HG03521 (cell line): ENCODE measurements around the gene CPA3.

ENCODE experiments used
- ATAC-seq: cut with Tn5 transposase; IDR thresholded peaks from one replicate; pipeline ENCODE4 v1.9.1; 2021; ENCODE audit warnings: mild to moderate bottlenecking, moderate library complexity; ENCODE audit not compliant: unreplicated experiment

Gene CPA3

GRCh38 chr3:148865049-148865448 lies at the start of gene CPA3:
CPA3 (plus strand) TSS chr3:148865296; CDS start chr3:148865308, 12 bp downstream.
- ATAC-seq = no peak

- ATAC-seq = no peak
Measured at GRCh38 chr3:148815316-148816110, 49.6 kb upstream of the CPA3 start.

GRCh38 chr3:148816427-148816826 lies 48.7 kb upstream of the CPA3 start:
- no peak for ATAC-seq

GRCh38 chr3:148816981-148817525 lies 48.0 kb upstream of the CPA3 start:
- no peak for ATAC-seq

GRCh38 chr3:148820361-148821245 lies 44.5 kb upstream of the CPA3 start:
- no peak for ATAC-seq

GRCh38 chr3:148823026-148823425 lies 42.1 kb upstream of the CPA3 start:
- no peak for ATAC-seq

GRCh38 chr3:148825476-148825875 lies 39.6 kb upstream of the CPA3 start:
- no peak for ATAC-seq

- no peak for ATAC-seq
Measured at GRCh38 chr3:148827585-148827984, 37.5 kb upstream of the CPA3 start, which contains the start of gene CPB1. CPB1 (plus strand) TSS chr3:148827811; CDS start chr3:148827824, 13 bp downstream.

- no peak for ATAC-seq
Measured at GRCh38 chr3:148828136-148828690, 36.9 kb upstream of the CPA3 start.

- ATAC-seq = no peak
Measured at GRCh38 chr3:148829926-148830325, 35.2 kb upstream of the CPA3 start.

GRCh38 chr3:148833223-148833622 lies 31.9 kb upstream of the CPA3 start:
- ATAC-seq = no peak

GRCh38 chr3:148839805-148840204 lies 25.3 kb upstream of the CPA3 start:
- ATAC-seq = peak; percentile 60

GRCh38 chr3:148840451-148840850 lies 24.6 kb upstream of the CPA3 start:
- no peak for ATAC-seq

- no peak for ATAC-seq
Measured at GRCh38 chr3:148845756-148846395, 19.2 kb upstream of the CPA3 start.

GRCh38 chr3:148847351-148847750 lies 17.7 kb upstream of the CPA3 start:
- no peak for ATAC-seq

GRCh38 chr3:148848410-148848809 lies 16.7 kb upstream of the CPA3 start:
- ATAC-seq = no peak

GRCh38 chr3:148852271-148852992 lies 12.7 kb upstream of the CPA3 start:
- ATAC-seq = no peak

- no peak for ATAC-seq
Measured at GRCh38 chr3:148853076-148853475, 12.0 kb upstream of the CPA3 start.

- no peak for ATAC-seq
Measured at GRCh38 chr3:148854061-148854460, 11.0 kb upstream of the CPA3 start.

- no peak for ATAC-seq
Measured at GRCh38 chr3:148856384-148856783, 8.7 kb upstream of the CPA3 start.
